ENCODE data around the gene RBBP5. TPM values are rescaled to one million over a fixed set of nuclear protein-coding genes. Genes with fewer than 3 reads are reported as not detected.

Gene RBBP5
- total RNA-seq, 4 donors from 2014 or later: 8.6 to 13.3 (median 12.0) TPM

GRCh38 chr1:205077934-205078311 lies 43.9 kb downstream of the RBBP5 start:
- Histone ChIP-seq H3K27me3 (no peaks in the 10 kb centered on the region), H3K9me3 (no peaks in the 10 kb centered on the region), H3K4me3 (no peak overlapping the region), H3K27ac (replicated peaks in 1 of 4) (no peak overlapping the region), H3K4me1 (peaks cover 0 to 10% (median 6%) of the 10 kb centered on the region in 4 donors), H3K36me3 (peaks cover 0 to 10% (median under 1%) of the 10 kb centered on the region in 4 donors)
- WGBS: 94% methylated on average over 1 of the region's 1 CpG
- no peak for DNase-seq (ENCODE audit: extremely low spot score)
- TF ChIP-seq EP300 (IDR thresholded peaks at IDR 0.05): no peak
- TF ChIP-seq POLR2AphosphoS5 (IDR thresholded peaks at IDR 0.05): no peak
- TF ChIP-seq, protein P1, sequence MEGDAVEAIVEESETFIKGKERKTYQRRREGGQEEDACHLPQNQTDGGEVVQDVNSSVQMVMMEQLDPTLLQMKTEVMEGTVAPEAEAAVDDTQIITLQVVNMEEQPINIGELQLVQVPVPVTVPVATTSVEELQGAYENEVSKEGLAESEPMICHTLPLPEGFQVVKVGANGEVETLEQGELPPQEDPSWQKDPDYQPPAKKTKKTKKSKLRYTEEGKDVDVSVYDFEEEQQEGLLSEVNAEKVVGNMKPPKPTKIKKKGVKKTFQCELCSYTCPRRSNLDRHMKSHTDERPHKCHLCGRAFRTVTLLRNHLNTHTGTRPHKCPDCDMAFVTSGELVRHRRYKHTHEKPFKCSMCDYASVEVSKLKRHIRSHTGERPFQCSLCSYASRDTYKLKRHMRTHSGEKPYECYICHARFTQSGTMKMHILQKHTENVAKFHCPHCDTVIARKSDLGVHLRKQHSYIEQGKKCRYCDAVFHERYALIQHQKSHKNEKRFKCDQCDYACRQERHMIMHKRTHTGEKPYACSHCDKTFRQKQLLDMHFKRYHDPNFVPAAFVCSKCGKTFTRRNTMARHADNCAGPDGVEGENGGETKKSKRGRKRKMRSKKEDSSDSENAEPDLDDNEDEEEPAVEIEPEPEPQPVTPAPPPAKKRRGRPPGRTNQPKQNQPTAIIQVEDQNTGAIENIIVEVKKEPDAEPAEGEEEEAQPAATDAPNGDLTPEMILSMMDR (IDR thresholded peaks at IDR 0.05): no peak
- TF ChIP-seq POLR2A (IDR thresholded peaks at IDR 0.05; ENCODE audit: low read depth): no peak
- intact Hi-C loops (cut with DNase I): no loop called here

- no peak for DNase-seq (ENCODE audit: extremely low spot score)
- no peak overlapping the region for H3K27ac ChIP-seq (replicated peaks in 1 of 4)
- H3K9me3 ChIP-seq: no peaks in the 10 kb centered on the region
- peaks cover 0 to 7% (median 0%) of the 10 kb centered on the region in 4 donors for H3K36me3 ChIP-seq
- peaks cover 0 to 10% (median 6%) of the 10 kb centered on the region in 4 donors for H3K4me1 ChIP-seq
- H3K4me3 ChIP-seq: no peak overlapping the region
- intact Hi-C loops (cut with DNase I): no loop called here
- H3K27me3 ChIP-seq: no peaks in the 10 kb centered on the region
- WGBS: 95% methylated on average over 6 of the region's 7 CpGs
- TF ChIP-seq, protein P1 (IDR thresholded peaks at IDR 0.05): no peak
- no peak for TF ChIP-seq POLR2AphosphoS5 (IDR thresholded peaks at IDR 0.05)
- TF ChIP-seq EP300 (IDR thresholded peaks at IDR 0.05): no peak
- no peak for TF ChIP-seq POLR2A (IDR thresholded peaks at IDR 0.05; ENCODE audit: low read depth)
Measured at GRCh38 chr1:205077158-205077933, 44.4 kb downstream of the RBBP5 start.

GRCh38 chr1:205076245-205076761 lies 45.5 kb downstream of the RBBP5 start:
- no peak for DNase-seq (ENCODE audit: extremely low spot score)
- TF ChIP-seq, protein P1 (IDR thresholded peaks at IDR 0.05): no peak
- TF ChIP-seq EP300 (IDR thresholded peaks at IDR 0.05) (no peak), POLR2A (IDR thresholded peaks at IDR 0.05; ENCODE audit: low read depth) (no peak), POLR2AphosphoS5 (IDR thresholded peaks at IDR 0.05) (no peak)
- no peaks in the 10 kb centered on the region for H3K9me3 ChIP-seq
- peaks cover 0 to 10% (median 6%) of the 10 kb centered on the region in 4 donors for H3K4me1 ChIP-seq
- intact Hi-C loops (cut with DNase I): no loop called here
- no peaks in the 10 kb centered on the region for H3K27me3 ChIP-seq
- no peak overlapping the region for H3K4me3 ChIP-seq
- H3K27ac ChIP-seq (replicated peaks in 1 of 4): no peak overlapping the region
- no peaks in the 10 kb centered on the region for H3K36me3 ChIP-seq
- WGBS: 94% methylated on average over 4 of the region's 4 CpGs

DNA sequence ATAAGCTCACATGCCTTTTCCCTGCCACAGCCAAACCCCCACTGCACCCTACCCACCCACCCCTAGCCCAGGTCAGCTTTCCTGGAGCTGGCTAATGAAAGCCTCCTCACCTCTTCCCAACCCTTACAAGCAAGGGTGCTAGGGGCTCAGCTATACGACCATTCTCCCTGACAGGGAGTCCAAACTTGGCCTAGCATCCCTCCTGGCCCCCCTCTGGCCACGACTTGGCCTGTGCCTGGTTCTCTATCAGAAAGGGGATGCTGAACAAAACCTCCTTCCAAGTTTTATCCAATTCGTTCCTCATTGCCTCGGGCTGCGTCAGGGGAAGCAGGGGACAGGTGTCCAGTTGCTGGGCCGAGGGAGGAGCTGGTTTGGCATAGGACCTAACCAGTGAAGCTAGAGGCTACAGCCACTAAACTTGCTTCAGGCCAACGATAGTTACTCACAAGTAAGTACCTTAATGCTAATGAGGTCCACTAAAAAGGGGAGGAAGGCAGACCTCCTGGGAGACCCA lies 46.1 kb downstream of the RBBP5 start:
- Histone ChIP-seq H3K27ac (replicated peaks in 1 of 4) (no peak overlapping the region), H3K9me3 (no peaks in the 10 kb centered on the region), H3K4me3 (no peak overlapping the region), H3K4me1 (peaks cover 0 to 10% (median 6%) of the 10 kb centered on the region in 4 donors), H3K27me3 (no peaks in the 10 kb centered on the region), H3K36me3 (no peaks in the 10 kb centered on the region)
- DNase-seq (ENCODE audit: extremely low spot score): no peak
- intact Hi-C loops (cut with DNase I): no loop called here
- 62% methylated on average over 6 of the region's 7 CpGs for WGBS
- no peak for TF ChIP-seq POLR2AphosphoS5 (IDR thresholded peaks at IDR 0.05)
- TF ChIP-seq EP300 (IDR thresholded peaks at IDR 0.05): no peak
- no peak for TF ChIP-seq POLR2A (IDR thresholded peaks at IDR 0.05; ENCODE audit: low read depth)
- TF ChIP-seq, protein P1 (IDR thresholded peaks at IDR 0.05): no peak

All from esophagus muscularis mucosa (tissue), 4 donors.